GM12873 (cell line): Measurements from ENCODE around the gene HDAC9.

ENCODE experiments used
- TF ChIP-seq, protein P1 (sequence below): IDR thresholded peaks from 2 replicates; pipeline ENCODE4 v1.5.1; 2012; ENCODE audit warnings: low read depth, mild to moderate bottlenecking, moderate library complexity, low read length, control low read depth; ENCODE audit not compliant: insufficient read depth; ENCODE audit errors: missing control alignments

The HDAC9 gene

GRCh38 chr7:18538554-18539250 is 43.2 kb downstream of the HDAC9 start:
- TF ChIP-seq, protein P1, sequence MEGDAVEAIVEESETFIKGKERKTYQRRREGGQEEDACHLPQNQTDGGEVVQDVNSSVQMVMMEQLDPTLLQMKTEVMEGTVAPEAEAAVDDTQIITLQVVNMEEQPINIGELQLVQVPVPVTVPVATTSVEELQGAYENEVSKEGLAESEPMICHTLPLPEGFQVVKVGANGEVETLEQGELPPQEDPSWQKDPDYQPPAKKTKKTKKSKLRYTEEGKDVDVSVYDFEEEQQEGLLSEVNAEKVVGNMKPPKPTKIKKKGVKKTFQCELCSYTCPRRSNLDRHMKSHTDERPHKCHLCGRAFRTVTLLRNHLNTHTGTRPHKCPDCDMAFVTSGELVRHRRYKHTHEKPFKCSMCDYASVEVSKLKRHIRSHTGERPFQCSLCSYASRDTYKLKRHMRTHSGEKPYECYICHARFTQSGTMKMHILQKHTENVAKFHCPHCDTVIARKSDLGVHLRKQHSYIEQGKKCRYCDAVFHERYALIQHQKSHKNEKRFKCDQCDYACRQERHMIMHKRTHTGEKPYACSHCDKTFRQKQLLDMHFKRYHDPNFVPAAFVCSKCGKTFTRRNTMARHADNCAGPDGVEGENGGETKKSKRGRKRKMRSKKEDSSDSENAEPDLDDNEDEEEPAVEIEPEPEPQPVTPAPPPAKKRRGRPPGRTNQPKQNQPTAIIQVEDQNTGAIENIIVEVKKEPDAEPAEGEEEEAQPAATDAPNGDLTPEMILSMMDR, result no peak

DNA sequence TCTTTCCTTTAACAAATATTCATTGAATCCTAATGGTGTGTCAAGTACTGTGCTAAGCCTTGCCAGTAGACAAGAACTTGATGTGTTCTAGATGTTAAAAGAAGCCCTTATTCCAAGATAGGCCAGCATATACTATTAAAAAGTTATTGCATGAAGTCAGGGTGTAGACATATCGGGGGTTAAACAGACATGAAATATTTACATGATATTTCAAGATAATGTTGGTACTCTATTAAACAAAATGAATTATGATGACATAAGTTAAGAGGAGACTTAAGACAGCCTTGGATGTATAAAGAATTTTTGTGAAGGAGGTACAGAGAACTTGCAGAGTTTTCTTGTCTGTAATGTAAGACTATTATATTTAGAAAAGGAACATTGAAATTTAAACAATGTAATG is 44.8 kb downstream of the HDAC9 start:
- TF ChIP-seq, protein P1, result no peak

- TF ChIP-seq, protein P1, result no peak
These were observed 45.8 kb downstream of the HDAC9 start for GRCh38 chr7:18541181-18541870.

- TF ChIP-seq, protein P1, result no peak
These were observed 46.3 kb downstream of the HDAC9 start for GRCh38 chr7:18541871-18542212.

DNA sequence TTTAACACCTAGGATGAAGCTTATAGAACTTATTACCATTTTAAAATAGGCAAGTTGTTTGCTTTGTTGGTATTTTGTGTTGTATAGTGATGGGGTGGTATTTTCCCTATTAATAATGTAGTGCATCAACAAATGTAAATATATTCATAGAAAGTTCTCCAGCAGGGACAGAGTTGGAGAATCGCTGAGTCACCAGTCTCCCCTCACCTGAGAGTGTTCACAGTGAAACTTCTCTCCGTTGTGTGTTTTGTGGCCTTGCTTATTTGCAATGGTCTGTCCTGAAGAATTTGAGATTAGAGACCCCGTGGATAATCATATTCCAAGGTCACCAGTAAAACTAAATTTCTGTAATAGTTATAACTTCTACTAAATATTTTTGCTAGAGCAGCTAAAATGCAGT is 51.0 kb downstream of the HDAC9 start:
- TF ChIP-seq, protein P1, result no peak

- TF ChIP-seq, protein P1, result no peak
These were observed 52.1 kb downstream of the HDAC9 start for GRCh38 chr7:18547509-18548187.

DNA sequence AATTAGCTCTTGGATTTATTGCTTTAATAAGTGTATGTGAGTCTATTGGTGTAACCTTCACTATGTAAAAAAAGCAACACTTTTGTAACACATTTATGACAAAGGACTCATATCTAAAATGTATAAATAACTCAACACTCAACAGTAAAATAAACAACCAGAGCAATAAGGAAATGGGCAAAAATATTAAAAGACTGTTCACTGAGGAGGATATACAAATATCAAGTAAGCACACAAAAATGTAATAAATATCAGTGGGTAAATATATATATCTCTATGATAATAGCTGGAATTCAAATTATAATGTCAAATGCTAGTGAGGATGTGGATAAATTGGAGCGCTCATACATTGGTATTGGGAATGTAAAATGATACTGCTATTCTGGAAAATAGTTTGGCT is 53.0 kb downstream of the HDAC9 start:
- TF ChIP-seq, protein P1, result no peak
